Smooth muscle cell (in vitro differentiated cells): ENCODE results near the gene NOTUM. TPM values are rescaled to one million over a fixed set of nuclear protein-coding genes. Genes with fewer than 3 reads are reported as not detected.

Experiments used
- DNase-seq: peaks from one replicate; lab custom pipeline; 2025; ENCODE audit not compliant: unreplicated experiment; lab: John Stamatoyannopoulos, UW
- H2AFZ ChIP-seq: fragments of 200-600 bp; sonication (generic); 2 replicates; pipeline ENCODE4 v1.6.0; 2016; ENCODE audit warnings: antibody characterized with exemption, low read depth, mild to moderate bottlenecking
- H3F3A ChIP-seq: fragments of 200-600 bp; sonication (generic); 2 replicates; pipeline ENCODE4 v1.6.0; 2017; ENCODE audit warnings: antibody characterized with exemption, low read depth
- H3K27ac ChIP-seq: fragments of 200-600 bp; sonication (generic); 2 replicates; pipeline ENCODE4 v1.5.1; 2016; ENCODE audit warnings: low read depth, mild to moderate bottlenecking
- H3K27me3 ChIP-seq: fragments of 200-600 bp; sonication (generic); 2 replicates; pipeline ENCODE4 v1.6.1; 2016; ENCODE audit warnings: low read depth, mild to moderate bottlenecking
- H3K36me3 ChIP-seq: fragments of 200-600 bp; sonication (generic); 2 replicates; pipeline ENCODE4 v1.5.1; 2016; ENCODE audit warnings: low read depth
- H3K4me1 ChIP-seq: fragments of 200-600 bp; sonication (generic); 2 replicates; pipeline ENCODE4 v1.5.1; 2016; ENCODE audit warnings: low read depth
- H3K4me2 ChIP-seq: fragments of 200-600 bp; sonication (generic); 2 replicates; pipeline ENCODE4 v1.6.0; 2016; ENCODE audit warnings: mild to moderate bottlenecking
- H3K4me3 ChIP-seq: fragments of 200-600 bp; sonication (generic); 2 replicates; pipeline ENCODE4 v1.5.1; 2016; ENCODE audit warnings: mild to moderate bottlenecking
- H3K79me2 ChIP-seq: fragments of 200-600 bp; sonication (generic); 2 replicates; pipeline ENCODE4 v1.6.0; 2016; ENCODE audit warnings: low read depth, mild to moderate bottlenecking
- H3K9ac ChIP-seq: fragments of 200-600 bp; sonication (generic); 2 replicates; pipeline ENCODE4 v1.6.0; 2016; ENCODE audit warnings: low read depth
- H3K9me3 ChIP-seq: fragments of 200-600 bp; sonication (generic); replicated peaks from 2 replicates; pipeline ENCODE4 v1.5.1; 2016; ENCODE audit warnings: low read depth
- H4K20me1 ChIP-seq: fragments of 200-600 bp; sonication (generic); 2 replicates; pipeline ENCODE4 v1.6.0; 2016; ENCODE audit warnings: low read depth
- CTCF ChIP-seq: fragments of 200-600 bp; sonication (generic); IDR thresholded peaks from 2 replicates; pipeline ENCODE4 v1.5.1; 2017; ENCODE audit warnings: borderline replicate concordance, mild to moderate bottlenecking, antibody characterized with exemption; ENCODE audit not compliant: insufficient read depth, poor library complexity, severe bottlenecking
- WGBS: methylation state at CpG from one replicate; pipeline ENCODE4 v1.1.7; 2016; ENCODE audit warnings: low lambda C conversion rate; 5-methylcytosine and 5-hydroxymethylcytosine counted together
- polyA plus RNA-seq: library from polyadenylated mRNA; unstranded; fragments of >200 nt; fragmentation: Nextera tagmentation; extraction: Ambion mirVana; gene quantifications from 2 replicates; pipeline ENCODE4 v1.2.1, GENCODE V29; 2016
- total RNA-seq: library from RNA; depleted of rRNA; stranded (reverse); fragments of >200 nt; gene quantifications from 2 replicates; pipeline ENCODE4 v1.2.3, GENCODE V29; 2014

The NOTUM gene
- total and polyA plus RNA-seq, 2 experiments from 2014 or later: 0.90 to 2.9 TPM

GRCh38 chr17:81931189-81931556, 29.8 kb downstream of the NOTUM start:
- 79% methylated on average over 13 of the region's 13 CpGs for WGBS

GRCh38 chr17:81930142-81931125, 30.6 kb downstream of the NOTUM start:
- Histone ChIP-seq H3K9ac (no peak overlapping the region), H3K27me3 (no peaks in the 10 kb centered on the region), H4K20me1 (peaks cover 45% of the 10 kb centered on the region), H3K4me1 (peaks cover 11% of the 10 kb centered on the region), H3K27ac (no peak overlapping the region), H3F3A (peaks cover 18% of the 10 kb centered on the region), H3K79me2 (peaks cover 21% of the 10 kb centered on the region), H2AFZ (no peak overlapping the region), H3K4me3 (no peak overlapping the region), H3K4me2 (no peak overlapping the region), H3K36me3 (no peaks in the 10 kb centered on the region), H3K9me3 (no peaks in the 10 kb centered on the region)
- WGBS: 90% methylated on average over 20 of the region's 20 CpGs
- DNase-seq: no peak
- TF ChIP-seq CTCF: no peak

More at GRCh38 chr17:81931189-81931556, 29.8 kb downstream of the NOTUM start:
- peaks cover 21% of the 10 kb centered on the region for H3K79me2 ChIP-seq
- H3K4me3 ChIP-seq: no peak overlapping the region
- H3F3A ChIP-seq: peaks cover 18% of the 10 kb centered on the region
- H2AFZ ChIP-seq: no peak overlapping the region
- DNase-seq: no peak
- H3K9ac ChIP-seq: no peak overlapping the region
- H3K9me3 ChIP-seq: no peaks in the 10 kb centered on the region
- H3K27me3 ChIP-seq: no peaks in the 10 kb centered on the region
- no peak for TF ChIP-seq CTCF
- H4K20me1 ChIP-seq: peaks cover 40% of the 10 kb centered on the region
- no peak overlapping the region for H3K27ac ChIP-seq
- no peaks in the 10 kb centered on the region for H3K36me3 ChIP-seq
- H3K4me1 ChIP-seq: peaks cover 15% of the 10 kb centered on the region
- no peak overlapping the region for H3K4me2 ChIP-seq

GRCh38 chr17:81929253-81930141, 31.5 kb downstream of the NOTUM start:
- 92% methylated on average over 23 of the region's 31 CpGs for WGBS
- Histone ChIP-seq H3K79me2 (peaks cover 26% of the 10 kb centered on the region), H2AFZ (no peak overlapping the region), H3K4me2 (peak overlapping the region; percentile 96), H3K27me3 (no peaks in the 10 kb centered on the region), H3K9me3 (no peaks in the 10 kb centered on the region), H3K27ac (no peak overlapping the region), H3K36me3 (no peaks in the 10 kb centered on the region), H3K4me3 (peak overlapping the region; percentile 63), H3K4me1 (peaks cover 13% of the 10 kb centered on the region), H3F3A (peaks cover 18% of the 10 kb centered on the region), H4K20me1 (peaks cover 45% of the 10 kb centered on the region), H3K9ac (no peak overlapping the region)
- no peak for DNase-seq
- no peak for TF ChIP-seq CTCF
